HEK293 (cell line): ENCODE results near the gene CNPY1.

Experiments
- SETDB1 ChIP-seq: IDR thresholded peaks from one replicate; pipeline ENCODE4 v1.6.1; 2017; ENCODE audit warnings: mild to moderate bottlenecking, low read length, moderate library complexity, mixed read lengths; ENCODE audit not compliant: insufficient read length
- ZBTB8A ChIP-seq: fragments of 450-650 bp; formaldehyde crosslinking; IDR thresholded peaks from 2 replicates; pipeline ENCODE4 v1.5.1; 2016; ENCODE audit warnings: missing biosample characterization, missing genetic modification characterization
- ZNF37A ChIP-seq: fragments of 450-650 bp; IDR thresholded peaks from 2 replicates; pipeline ENCODE4 v1.5.1; 2018; ENCODE audit warnings: missing biosample characterization, missing genetic modification characterization
- TF ChIP-seq, protein P1 (sequence below): sonication (generic); formaldehyde crosslinking; IDR thresholded peaks from 2 replicates; pipeline ENCODE4 v1.8.1; 2022; ENCODE audit warnings: mild to moderate bottlenecking, moderate library complexity, missing genetic modification reagents
- TF ChIP-seq, protein P2 (sequence below): fragments of 450-650 bp; formaldehyde crosslinking; IDR thresholded peaks from 2 replicates; pipeline ENCODE4 v1.5.1; 2016; ENCODE audit warnings: missing biosample characterization, missing genetic modification characterization
- TF ChIP-seq, protein P3 (sequence below): fragments of 450-650 bp; IDR thresholded peaks from 2 replicates; pipeline ENCODE4 v1.5.1; 2018; ENCODE audit warnings: missing biosample characterization, missing genetic modification characterization

DNA sequence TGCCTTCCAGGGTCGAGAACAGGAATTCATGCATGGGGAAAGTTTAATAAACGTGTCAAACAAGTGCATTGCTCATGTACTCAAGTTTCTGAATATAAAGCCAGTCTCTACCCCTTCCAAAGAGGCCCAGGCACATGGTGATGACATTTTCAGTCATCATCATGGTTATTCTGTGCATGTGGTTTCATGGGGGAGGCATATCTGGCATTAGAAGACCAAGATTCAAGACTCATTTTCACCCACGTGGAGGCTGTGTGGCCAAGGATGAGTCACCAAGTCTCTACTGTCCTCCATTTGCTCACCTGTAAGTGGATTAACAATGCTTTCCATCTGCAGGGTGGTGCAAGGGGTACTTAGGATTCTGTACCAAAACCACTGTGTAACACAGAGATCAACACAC, 34.0 kb upstream of the CNPY1 start:
- TF ChIP-seq, protein P1, sequence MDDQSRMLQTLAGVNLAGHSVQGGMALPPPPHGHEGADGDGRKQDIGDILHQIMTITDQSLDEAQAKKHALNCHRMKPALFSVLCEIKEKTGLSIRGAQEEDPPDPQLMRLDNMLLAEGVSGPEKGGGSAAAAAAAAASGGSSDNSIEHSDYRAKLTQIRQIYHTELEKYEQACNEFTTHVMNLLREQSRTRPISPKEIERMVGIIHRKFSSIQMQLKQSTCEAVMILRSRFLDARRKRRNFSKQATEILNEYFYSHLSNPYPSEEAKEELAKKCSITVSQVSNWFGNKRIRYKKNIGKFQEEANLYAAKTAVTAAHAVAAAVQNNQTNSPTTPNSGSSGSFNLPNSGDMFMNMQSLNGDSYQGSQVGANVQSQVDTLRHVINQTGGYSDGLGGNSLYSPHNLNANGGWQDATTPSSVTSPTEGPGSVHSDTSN (CRISPR knock-in tag) = no peak
- TF ChIP-seq ZBTB8A (tag by site-specific recombination) = no peak
- TF ChIP-seq ZNF37A (tag by site-specific recombination) = no peak
- TF ChIP-seq, protein P2, sequence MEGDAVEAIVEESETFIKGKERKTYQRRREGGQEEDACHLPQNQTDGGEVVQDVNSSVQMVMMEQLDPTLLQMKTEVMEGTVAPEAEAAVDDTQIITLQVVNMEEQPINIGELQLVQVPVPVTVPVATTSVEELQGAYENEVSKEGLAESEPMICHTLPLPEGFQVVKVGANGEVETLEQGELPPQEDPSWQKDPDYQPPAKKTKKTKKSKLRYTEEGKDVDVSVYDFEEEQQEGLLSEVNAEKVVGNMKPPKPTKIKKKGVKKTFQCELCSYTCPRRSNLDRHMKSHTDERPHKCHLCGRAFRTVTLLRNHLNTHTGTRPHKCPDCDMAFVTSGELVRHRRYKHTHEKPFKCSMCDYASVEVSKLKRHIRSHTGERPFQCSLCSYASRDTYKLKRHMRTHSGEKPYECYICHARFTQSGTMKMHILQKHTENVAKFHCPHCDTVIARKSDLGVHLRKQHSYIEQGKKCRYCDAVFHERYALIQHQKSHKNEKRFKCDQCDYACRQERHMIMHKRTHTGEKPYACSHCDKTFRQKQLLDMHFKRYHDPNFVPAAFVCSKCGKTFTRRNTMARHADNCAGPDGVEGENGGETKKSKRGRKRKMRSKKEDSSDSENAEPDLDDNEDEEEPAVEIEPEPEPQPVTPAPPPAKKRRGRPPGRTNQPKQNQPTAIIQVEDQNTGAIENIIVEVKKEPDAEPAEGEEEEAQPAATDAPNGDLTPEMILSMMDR (tag by site-specific recombination) = no peak
- no peak for TF ChIP-seq SETDB1
- TF ChIP-seq, protein P3, sequence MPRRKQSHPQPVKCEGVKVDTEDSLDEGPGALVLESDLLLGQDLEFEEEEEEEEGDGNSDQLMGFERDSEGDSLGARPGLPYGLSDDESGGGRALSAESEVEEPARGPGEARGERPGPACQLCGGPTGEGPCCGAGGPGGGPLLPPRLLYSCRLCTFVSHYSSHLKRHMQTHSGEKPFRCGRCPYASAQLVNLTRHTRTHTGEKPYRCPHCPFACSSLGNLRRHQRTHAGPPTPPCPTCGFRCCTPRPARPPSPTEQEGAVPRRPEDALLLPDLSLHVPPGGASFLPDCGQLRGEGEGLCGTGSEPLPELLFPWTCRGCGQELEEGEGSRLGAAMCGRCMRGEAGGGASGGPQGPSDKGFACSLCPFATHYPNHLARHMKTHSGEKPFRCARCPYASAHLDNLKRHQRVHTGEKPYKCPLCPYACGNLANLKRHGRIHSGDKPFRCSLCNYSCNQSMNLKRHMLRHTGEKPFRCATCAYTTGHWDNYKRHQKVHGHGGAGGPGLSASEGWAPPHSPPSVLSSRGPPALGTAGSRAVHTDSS = no peak
